HepG2 (cell line): Measurements from ENCODE around the gene NR2F6. TPM values are rescaled to one million over a fixed set of nuclear protein-coding genes. Genes with fewer than 3 reads are reported as not detected.

Source experiments
- ARHGAP35 ChIP-seq: sonication (generic); formaldehyde crosslinking; IDR thresholded peaks from 2 replicates; pipeline ENCODE4 v1.9.0; 2022; ENCODE audit warnings: mild to moderate bottlenecking, inconsistent platforms, moderate library complexity, missing genetic modification reagents, borderline replicate concordance
- ARID3A ChIP-seq: IDR thresholded peaks from 2 replicates; pipeline ENCODE4 v1.6.1; 2012; ENCODE audit warnings: low read depth, low read length, improper control_type of control experiment
- ATF3 ChIP-seq: sonication (generic); formaldehyde crosslinking; IDR thresholded peaks from 2 replicates; pipeline ENCODE4 v1.4.0; 2020; ENCODE audit warnings: missing genetic modification reagents
- CBX1 ChIP-seq: IDR thresholded peaks from one replicate; pipeline ENCODE4 v1.6.1; 2016; ENCODE audit warnings: antibody characterized with exemption, low read depth
- FOSL2 ChIP-seq: sonication (generic); formaldehyde crosslinking; IDR thresholded peaks from 2 replicates; pipeline ENCODE4 v1.4.0; 2020; ENCODE audit warnings: missing genetic modification reagents
- KAT7 ChIP-seq: IDR thresholded peaks from 2 replicates; pipeline ENCODE4 v1.6.1; 2018; ENCODE audit warnings: borderline replicate concordance, missing compliant biosample characterization
- KLF9 ChIP-seq: IDR thresholded peaks from 2 replicates; pipeline ENCODE4 v1.6.1; 2016; ENCODE audit warnings: low read depth
- NFE2L1 ChIP-seq: sonication (generic); formaldehyde crosslinking; IDR thresholded peaks from 2 replicates; pipeline ENCODE4 v1.4.0; 2020; ENCODE audit warnings: missing genetic modification reagents, mild to moderate bottlenecking, borderline replicate concordance
- NFIC ChIP-seq: IDR thresholded peaks from 2 replicates; pipeline ENCODE4 v1.6.1; 2012; ENCODE audit warnings: mild to moderate bottlenecking, low read length, inconsistent platforms
- PITX1 ChIP-seq: sonication (generic); formaldehyde crosslinking; IDR thresholded peaks from 2 replicates; pipeline ENCODE4 v1.5.1; 2020; ENCODE audit warnings: mild to moderate bottlenecking, missing genetic modification reagents
- TERF1 ChIP-seq: sonication (generic); formaldehyde crosslinking; IDR thresholded peaks from 2 replicates; pipeline ENCODE4 v1.8.0; 2022; ENCODE audit warnings: mild to moderate bottlenecking, missing genetic modification reagents, moderate library complexity
- ZBTB20 ChIP-seq: sonication (generic); formaldehyde crosslinking; IDR thresholded peaks from 2 replicates; pipeline ENCODE4 v1.8.1; 2023; ENCODE audit warnings: missing genetic modification reagents, low read depth, mild to moderate bottlenecking, borderline replicate concordance
- ZNF124 ChIP-seq: sonication (generic); formaldehyde crosslinking; IDR thresholded peaks from 2 replicates; pipeline ENCODE4 v1.4.0; 2020; ENCODE audit warnings: missing genetic modification reagents
- ZNF350 ChIP-seq: sonication (generic); formaldehyde crosslinking; IDR thresholded peaks from 2 replicates; pipeline ENCODE4 v1.4.0; 2020; ENCODE audit warnings: mild to moderate bottlenecking, low read depth, missing genetic modification reagents, borderline replicate concordance
- polyA plus RNA-seq, 8 experiments: library from polyadenylated mRNA; depleted of rRNA in 3 of 8; stranded (reverse) in 7 of 8; unstranded in 1 of 8; fragments of >200 nt; fragmentation: Illumina TruSeq in 4 of 8; extraction: Trizol in 4 of 8; gene quantifications; 2 replicates each; pipeline versions ENCODE4 v1.2.1 to v1.2.3, GENCODE V29; 2011 to 2016; ENCODE audit warnings: low read depth in 4 of 8, missing spikeins in 1 of 8, mixed read lengths in 1 of 8; ENCODE audit not compliant: insufficient read depth in 1 of 8
- total RNA-seq, 5 experiments: library from RNA; depleted of rRNA; stranded (reverse); fragments of >200 nt; fragmentation: Illumina TruSeq; extraction: Trizol; gene quantifications; 2 replicates each; pipeline ENCODE4 v1.2.3, GENCODE V29; 2016; ENCODE audit warnings: low read depth in 1 of 5
- TF ChIP-seq, protein P1 (sequence below): sonication (generic); formaldehyde crosslinking; IDR thresholded peaks from 2 replicates; pipeline ENCODE4 v1.4.0; 2020; ENCODE audit warnings: missing genetic modification reagents, borderline replicate concordance
- TF ChIP-seq, protein P2 (sequence below): sonication (generic); formaldehyde crosslinking; conservative IDR thresholded peaks from 2 replicates; pipeline ENCODE4 v1.4.0; 2020; ENCODE audit warnings: missing genetic modification reagents
- TF ChIP-seq, protein P3 (sequence below): conservative IDR thresholded peaks from 2 replicates; pipeline ENCODE4 v1.6.1; 2018; ENCODE audit warnings: missing genetic modification reagents

Gene NR2F6
- total and polyA plus RNA-seq, 2 of the 13 experiments (the other 11 are each of a cell fraction or from before 2014, with no cell fraction given), result 30.9 to 72.4 TPM

DNA sequence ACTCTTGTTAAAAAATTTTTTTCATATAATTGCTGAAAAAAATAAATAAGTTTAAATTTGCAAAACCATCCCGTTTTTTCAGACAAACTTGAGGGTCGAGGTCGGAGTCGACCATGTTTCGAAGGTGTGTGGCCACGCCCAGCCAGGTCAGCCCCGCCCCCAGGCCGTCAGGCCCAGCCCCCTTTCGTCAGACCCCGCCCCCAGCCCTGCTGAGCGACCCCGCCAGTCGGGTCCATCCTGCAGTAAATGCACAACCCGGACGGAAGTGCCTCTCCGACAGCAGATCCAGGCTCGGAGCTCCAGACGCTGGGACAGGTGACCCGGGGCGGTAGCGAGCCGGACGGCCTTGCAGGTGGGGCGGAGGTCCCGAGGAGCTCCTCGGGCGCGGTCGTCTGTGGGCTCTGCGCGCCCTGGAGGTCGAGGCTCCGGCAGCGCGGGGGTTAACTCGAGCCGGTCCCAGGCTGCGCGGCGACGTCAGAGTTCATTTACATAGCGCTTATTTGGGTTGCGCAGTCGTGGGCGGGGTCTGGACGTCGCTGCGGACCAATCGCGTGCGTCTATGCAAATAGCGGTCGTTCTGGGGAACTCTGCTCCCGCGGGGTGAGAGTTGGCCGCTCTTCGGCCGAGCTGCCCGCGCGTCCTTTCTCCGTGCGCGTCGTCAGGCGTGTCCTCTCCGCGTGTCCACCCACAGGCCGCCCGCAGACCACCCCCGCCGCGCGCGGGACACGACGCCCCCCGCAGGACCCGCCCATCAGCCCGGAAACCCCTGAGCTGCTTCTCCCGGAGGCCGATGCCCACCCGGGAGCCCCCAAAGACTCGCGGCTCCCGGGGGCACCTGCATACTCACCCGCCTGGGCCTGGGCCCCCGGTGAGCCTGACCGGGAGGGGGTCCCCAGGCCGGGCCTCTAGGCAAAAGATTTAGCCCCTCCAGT, 19.5 kb downstream of the NR2F6 start, which contains the start of gene OCEL1 (continued):
- no peak for TF ChIP-seq KLF9 (CRISPR knock-in tag)
- TF ChIP-seq NFE2L1 (CRISPR knock-in tag), result no peak
- TF ChIP-seq CBX1, result peak; percentile 85
- no peak for TF ChIP-seq ZNF124 (CRISPR knock-in tag)
- TF ChIP-seq ZNF350, result peak; percentile 72
- TF ChIP-seq, protein P1, sequence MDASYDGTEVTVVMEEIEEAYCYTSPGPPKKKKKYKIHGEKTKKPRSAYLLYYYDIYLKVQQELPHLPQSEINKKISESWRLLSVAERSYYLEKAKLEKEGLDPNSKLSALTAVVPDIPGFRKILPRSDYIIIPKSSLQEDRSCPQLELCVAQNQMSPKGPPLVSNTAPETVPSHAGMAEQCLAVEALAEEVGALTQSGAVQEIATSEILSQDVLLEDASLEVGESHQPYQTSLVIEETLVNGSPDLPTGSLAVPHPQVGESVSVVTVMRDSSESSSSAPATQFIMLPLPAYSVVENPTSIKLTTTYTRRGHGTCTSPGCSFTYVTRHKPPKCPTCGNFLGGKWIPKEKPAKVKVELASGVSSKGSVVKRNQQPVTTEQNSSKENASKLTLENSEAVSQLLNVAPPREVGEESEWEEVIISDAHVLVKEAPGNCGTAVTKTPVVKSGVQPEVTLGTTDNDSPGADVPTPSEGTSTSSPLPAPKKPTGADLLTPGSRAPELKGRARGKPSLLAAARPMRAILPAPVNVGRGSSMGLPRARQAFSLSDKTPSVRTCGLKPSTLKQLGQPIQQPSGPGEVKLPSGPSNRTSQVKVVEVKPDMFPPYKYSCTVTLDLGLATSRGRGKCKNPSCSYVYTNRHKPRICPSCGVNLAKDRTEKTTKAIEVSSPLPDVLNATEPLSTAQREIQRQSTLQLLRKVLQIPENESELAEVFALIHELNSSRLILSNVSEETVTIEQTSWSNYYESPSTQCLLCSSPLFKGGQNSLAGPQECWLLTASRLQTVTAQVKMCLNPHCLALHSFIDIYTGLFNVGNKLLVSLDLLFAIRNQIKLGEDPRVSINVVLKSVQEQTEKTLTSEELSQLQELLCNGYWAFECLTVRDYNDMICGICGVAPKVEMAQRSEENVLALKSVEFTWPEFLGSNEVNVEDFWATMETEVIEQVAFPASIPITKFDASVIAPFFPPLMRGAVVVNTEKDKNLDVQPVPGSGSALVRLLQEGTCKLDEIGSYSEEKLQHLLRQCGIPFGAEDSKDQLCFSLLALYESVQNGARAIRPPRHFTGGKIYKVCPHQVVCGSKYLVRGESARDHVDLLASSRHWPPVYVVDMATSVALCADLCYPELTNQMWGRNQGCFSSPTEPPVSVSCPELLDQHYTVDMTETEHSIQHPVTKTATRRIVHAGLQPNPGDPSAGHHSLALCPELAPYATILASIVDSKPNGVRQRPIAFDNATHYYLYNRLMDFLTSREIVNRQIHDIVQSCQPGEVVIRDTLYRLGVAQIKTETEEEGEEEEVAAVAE (CRISPR knock-in tag), result no peak
- no peak for TF ChIP-seq ZBTB20 (CRISPR knock-in tag)
- TF ChIP-seq ARID3A, result no peak
- TF ChIP-seq KAT7 (CRISPR knock-in tag), result peak; percentile 71; the same call in 1 of the 2 replicates
- 0 out of 2 replicates have a peak, but pooled peaks have one; percentile 12 for TF ChIP-seq ATF3
- TF ChIP-seq, protein P2, sequence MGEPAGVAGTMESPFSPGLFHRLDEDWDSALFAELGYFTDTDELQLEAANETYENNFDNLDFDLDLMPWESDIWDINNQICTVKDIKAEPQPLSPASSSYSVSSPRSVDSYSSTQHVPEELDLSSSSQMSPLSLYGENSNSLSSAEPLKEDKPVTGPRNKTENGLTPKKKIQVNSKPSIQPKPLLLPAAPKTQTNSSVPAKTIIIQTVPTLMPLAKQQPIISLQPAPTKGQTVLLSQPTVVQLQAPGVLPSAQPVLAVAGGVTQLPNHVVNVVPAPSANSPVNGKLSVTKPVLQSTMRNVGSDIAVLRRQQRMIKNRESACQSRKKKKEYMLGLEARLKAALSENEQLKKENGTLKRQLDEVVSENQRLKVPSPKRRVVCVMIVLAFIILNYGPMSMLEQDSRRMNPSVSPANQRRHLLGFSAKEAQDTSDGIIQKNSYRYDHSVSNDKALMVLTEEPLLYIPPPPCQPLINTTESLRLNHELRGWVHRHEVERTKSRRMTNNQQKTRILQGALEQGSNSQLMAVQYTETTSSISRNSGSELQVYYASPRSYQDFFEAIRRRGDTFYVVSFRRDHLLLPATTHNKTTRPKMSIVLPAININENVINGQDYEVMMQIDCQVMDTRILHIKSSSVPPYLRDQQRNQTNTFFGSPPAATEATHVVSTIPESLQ (CRISPR knock-in tag), result no peak
- TF ChIP-seq NFIC, result no peak
- TF ChIP-seq, protein P3, sequence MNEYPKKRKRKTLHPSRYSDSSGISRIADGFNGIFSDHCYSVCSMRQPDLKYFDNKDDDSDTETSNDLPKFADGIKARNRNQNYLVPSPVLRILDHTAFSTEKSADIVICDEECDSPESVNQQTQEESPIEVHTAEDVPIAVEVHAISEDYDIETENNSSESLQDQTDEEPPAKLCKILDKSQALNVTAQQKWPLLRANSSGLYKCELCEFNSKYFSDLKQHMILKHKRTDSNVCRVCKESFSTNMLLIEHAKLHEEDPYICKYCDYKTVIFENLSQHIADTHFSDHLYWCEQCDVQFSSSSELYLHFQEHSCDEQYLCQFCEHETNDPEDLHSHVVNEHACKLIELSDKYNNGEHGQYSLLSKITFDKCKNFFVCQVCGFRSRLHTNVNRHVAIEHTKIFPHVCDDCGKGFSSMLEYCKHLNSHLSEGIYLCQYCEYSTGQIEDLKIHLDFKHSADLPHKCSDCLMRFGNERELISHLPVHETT, result 0 out of 2 replicates have a peak, but pooled peaks have one; percentile 42
- TF ChIP-seq FOSL2 (CRISPR knock-in tag), result no peak; the same call in 1 of the 2 replicates
- TF ChIP-seq TERF1, result no peak
- peak; percentile 61; the same call in 1 of the 2 replicates for TF ChIP-seq ARHGAP35 (CRISPR knock-in tag)
- TF ChIP-seq PITX1 (CRISPR knock-in tag), result peak; percentile 49; the same call in 1 of the 2 replicates
